ENCODE results near the gene CDC14C. TPM values are rescaled to one million over a fixed set of nuclear protein-coding genes. Genes with fewer than 3 reads are reported as not detected.

CDC14C gene
- polyA plus RNA-seq, 1 donor from 2014 or later: not detected

DNA sequence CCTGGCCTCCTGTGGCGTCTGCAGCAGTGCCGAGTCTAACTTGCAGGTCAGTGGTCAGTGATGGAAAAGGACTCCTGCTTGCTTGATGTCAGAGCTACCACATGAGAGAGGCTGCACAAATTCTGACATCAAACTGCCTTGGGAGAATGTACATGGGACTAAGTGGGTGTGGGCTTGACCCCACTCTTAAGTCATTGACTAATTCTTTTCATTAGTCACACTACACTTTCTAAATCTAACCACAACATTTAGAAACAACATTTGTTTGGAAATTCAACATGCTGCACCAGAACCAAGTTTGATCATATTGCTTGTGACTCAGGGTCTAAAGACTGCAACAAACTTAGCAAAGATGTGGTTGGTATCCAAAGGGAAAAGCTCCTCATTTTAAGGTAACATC, 24.4 kb upstream of the CDC14C start:
- no peak overlapping the region for H3K4me2 ChIP-seq (ENCODE audit: low read length)
- H3K4me3 ChIP-seq (ENCODE audit: low read length): no peak overlapping the region
- H3K36me3 ChIP-seq (ENCODE audit: insufficient read depth, low read length): no peaks in the 10 kb centered on the region
- no peaks in the 10 kb centered on the region for H4K20me1 ChIP-seq (ENCODE audit: insufficient read depth)
- no peaks in the 10 kb centered on the region for H3K9me3 ChIP-seq (ENCODE audit: low read length)
- no peak overlapping the region for H3K9ac ChIP-seq (ENCODE audit: low read length)
- H3K79me2 ChIP-seq (replicated peaks; ENCODE audit: insufficient read depth, low read length): no peaks in the 10 kb centered on the region
- H3K27me3 ChIP-seq (ENCODE audit: insufficient read depth, low read depth, low read length): no peaks in the 10 kb centered on the region
- no peak overlapping the region for H2AFZ ChIP-seq (ENCODE audit: low read depth, low read length)
- H3F3A ChIP-seq (ENCODE audit: insufficient read depth, low read length, poor library complexity, severe bottlenecking): no peaks in the 10 kb centered on the region
- TF ChIP-seq TAF1 (IDR thresholded peaks at IDR 0.05; ENCODE audit: low read depth): no peak
- H3K9me2 ChIP-seq (ENCODE audit: insufficient read depth, low read length): no peaks in the 10 kb centered on the region
- no peak overlapping the region for H3K27ac ChIP-seq (ENCODE audit: low read length)

DNA sequence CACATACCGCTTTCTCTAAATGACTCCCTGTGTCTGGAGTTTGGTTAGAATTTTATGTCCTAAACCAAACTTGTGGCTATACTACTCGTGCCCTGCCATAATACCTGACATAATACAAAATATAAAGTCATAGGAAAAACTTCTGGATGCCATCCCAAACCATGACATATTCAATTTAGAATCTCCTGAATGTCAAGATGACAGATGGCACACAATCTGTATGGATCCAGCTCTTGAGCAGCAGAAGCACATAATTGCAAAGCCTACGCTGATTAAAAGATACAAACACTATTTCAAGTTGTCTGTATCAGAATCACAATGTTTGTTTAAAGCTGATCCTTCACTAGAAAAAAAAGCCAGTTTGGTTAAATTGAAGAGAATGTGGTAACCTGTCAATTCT, 22.4 kb upstream of the CDC14C start:
- Histone ChIP-seq H3K27ac (ENCODE audit: low read length) (no peak overlapping the region), H3K4me3 (ENCODE audit: low read length) (no peak overlapping the region), H3K9me2 (ENCODE audit: insufficient read depth, low read length) (no peaks in the 10 kb centered on the region), H3K36me3 (ENCODE audit: insufficient read depth, low read length) (no peaks in the 10 kb centered on the region), H3K27me3 (ENCODE audit: insufficient read depth, low read depth, low read length) (no peaks in the 10 kb centered on the region), H3F3A (ENCODE audit: insufficient read depth, low read length, poor library complexity, severe bottlenecking) (no peaks in the 10 kb centered on the region), H3K4me2 (ENCODE audit: low read length) (no peak overlapping the region), H3K9me3 (ENCODE audit: low read length) (no peaks in the 10 kb centered on the region), H4K20me1 (ENCODE audit: insufficient read depth) (no peaks in the 10 kb centered on the region), H3K79me2 (replicated peaks; ENCODE audit: insufficient read depth, low read length) (no peaks in the 10 kb centered on the region), H3K9ac (ENCODE audit: low read length) (no peak overlapping the region), H2AFZ (ENCODE audit: low read depth, low read length) (no peak overlapping the region)
- TF ChIP-seq POLR2AphosphoS5 (IDR thresholded peaks at IDR 0.05) (no peak), RAD21 (conservative IDR thresholded peaks at IDR 0.05) (no peak), MXI1 (conservative IDR thresholded peaks at IDR 0.05; ENCODE audit: poor library complexity, severe bottlenecking) (no peak), TAF1 (IDR thresholded peaks at IDR 0.05; ENCODE audit: low read depth) (no peak), EZH2 (IDR thresholded peaks at IDR 0.05; ENCODE audit: borderline replicate concordance, insufficient read depth, low read length, poor library complexity, severe bottlenecking) (no peak), REST (IDR thresholded peaks at IDR 0.05; ENCODE audit: borderline replicate concordance) (no peak), EP300 (conservative IDR thresholded peaks at IDR 0.05; ENCODE audit: poor library complexity, severe bottlenecking) (no peak), SMC3 (conservative IDR thresholded peaks at IDR 0.05; ENCODE audit: poor library complexity) (no peak)
- TF ChIP-seq, protein P1, sequence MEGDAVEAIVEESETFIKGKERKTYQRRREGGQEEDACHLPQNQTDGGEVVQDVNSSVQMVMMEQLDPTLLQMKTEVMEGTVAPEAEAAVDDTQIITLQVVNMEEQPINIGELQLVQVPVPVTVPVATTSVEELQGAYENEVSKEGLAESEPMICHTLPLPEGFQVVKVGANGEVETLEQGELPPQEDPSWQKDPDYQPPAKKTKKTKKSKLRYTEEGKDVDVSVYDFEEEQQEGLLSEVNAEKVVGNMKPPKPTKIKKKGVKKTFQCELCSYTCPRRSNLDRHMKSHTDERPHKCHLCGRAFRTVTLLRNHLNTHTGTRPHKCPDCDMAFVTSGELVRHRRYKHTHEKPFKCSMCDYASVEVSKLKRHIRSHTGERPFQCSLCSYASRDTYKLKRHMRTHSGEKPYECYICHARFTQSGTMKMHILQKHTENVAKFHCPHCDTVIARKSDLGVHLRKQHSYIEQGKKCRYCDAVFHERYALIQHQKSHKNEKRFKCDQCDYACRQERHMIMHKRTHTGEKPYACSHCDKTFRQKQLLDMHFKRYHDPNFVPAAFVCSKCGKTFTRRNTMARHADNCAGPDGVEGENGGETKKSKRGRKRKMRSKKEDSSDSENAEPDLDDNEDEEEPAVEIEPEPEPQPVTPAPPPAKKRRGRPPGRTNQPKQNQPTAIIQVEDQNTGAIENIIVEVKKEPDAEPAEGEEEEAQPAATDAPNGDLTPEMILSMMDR (IDR thresholded peaks at IDR 0.05; ENCODE audit: poor library complexity, severe bottlenecking): no peak

DNA sequence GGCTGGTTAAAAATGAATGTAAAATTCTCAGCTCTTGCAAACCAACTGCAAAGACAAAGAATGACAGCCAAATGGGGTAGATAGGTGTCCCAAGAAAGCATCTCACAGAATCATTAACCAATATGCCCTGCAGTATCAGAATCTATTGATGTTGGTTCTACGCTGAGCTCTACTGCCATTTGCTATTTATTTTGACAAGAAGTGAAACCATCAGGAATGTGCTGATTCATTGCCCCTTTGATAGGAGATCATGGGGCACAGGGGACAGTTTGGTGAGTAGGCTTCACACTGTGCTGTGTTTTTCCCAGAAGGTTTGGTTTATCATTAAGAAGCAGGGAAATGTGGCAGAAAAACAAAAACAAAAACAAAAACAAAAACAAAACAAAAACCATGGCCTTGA, 19.4 kb upstream of the CDC14C start:
- Histone ChIP-seq H2AFZ (ENCODE audit: low read depth, low read length) (no peak overlapping the region), H3F3A (ENCODE audit: insufficient read depth, low read length, poor library complexity, severe bottlenecking) (no peaks in the 10 kb centered on the region), H3K9me2 (ENCODE audit: insufficient read depth, low read length) (no peaks in the 10 kb centered on the region), H3K4me2 (ENCODE audit: low read length) (no peak overlapping the region), H3K4me3 (ENCODE audit: low read length) (no peak overlapping the region), H3K27ac (ENCODE audit: low read length) (no peak overlapping the region), H3K9me3 (ENCODE audit: low read length) (no peaks in the 10 kb centered on the region), H3K27me3 (ENCODE audit: insufficient read depth, low read depth, low read length) (no peaks in the 10 kb centered on the region), H3K79me2 (replicated peaks; ENCODE audit: insufficient read depth, low read length) (no peaks in the 10 kb centered on the region), H3K9ac (ENCODE audit: low read length) (no peak overlapping the region), H3K36me3 (ENCODE audit: insufficient read depth, low read length) (no peaks in the 10 kb centered on the region), H4K20me1 (ENCODE audit: insufficient read depth) (no peaks in the 10 kb centered on the region)
- TF ChIP-seq RAD21 (conservative IDR thresholded peaks at IDR 0.05): no peak
- TF ChIP-seq, protein P1 (IDR thresholded peaks at IDR 0.05; ENCODE audit: poor library complexity, severe bottlenecking): no peak
- TF ChIP-seq POLR2AphosphoS5 (IDR thresholded peaks at IDR 0.05): no peak
- no peak for TF ChIP-seq SMC3 (conservative IDR thresholded peaks at IDR 0.05; ENCODE audit: poor library complexity)
- no peak for TF ChIP-seq EP300 (conservative IDR thresholded peaks at IDR 0.05; ENCODE audit: poor library complexity, severe bottlenecking)
- TF ChIP-seq TAF1 (IDR thresholded peaks at IDR 0.05; ENCODE audit: low read depth): no peak
- no peak for TF ChIP-seq REST (IDR thresholded peaks at IDR 0.05; ENCODE audit: borderline replicate concordance)
- no peak for TF ChIP-seq EZH2 (IDR thresholded peaks at IDR 0.05; ENCODE audit: borderline replicate concordance, insufficient read depth, low read length, poor library complexity, severe bottlenecking)
- no peak for TF ChIP-seq MXI1 (conservative IDR thresholded peaks at IDR 0.05; ENCODE audit: poor library complexity, severe bottlenecking)
